GM21423 (cell line): ENCODE data around the gene CBX2.

Source experiments
- ATAC-seq: cut with Tn5 transposase; IDR thresholded peaks from one replicate; pipeline ENCODE4 v1.9.1; 2021; ENCODE audit warnings: mild to moderate bottlenecking, moderate library complexity; ENCODE audit not compliant: unreplicated experiment

The CBX2 gene

GRCh38 chr17:79799174-79799537 lies 21.2 kb downstream of the CBX2 start:
- ATAC-seq: no peak

- ATAC-seq: no peak
Measured at GRCh38 chr17:79799538-79800324, 21.8 kb downstream of the CBX2 start.

- no peak for ATAC-seq
Measured at GRCh38 chr17:79800325-79801155, 22.6 kb downstream of the CBX2 start.

- no peak for ATAC-seq
Measured at GRCh38 chr17:79801156-79802038, 23.4 kb downstream of the CBX2 start.

- no peak for ATAC-seq
Measured at GRCh38 chr17:79802039-79802735, 24.2 kb downstream of the CBX2 start.

GRCh38 chr17:79802736-79803420 lies 24.9 kb downstream of the CBX2 start:
- no peak for ATAC-seq

GRCh38 chr17:79803421-79803996 lies 25.6 kb downstream of the CBX2 start:
- ATAC-seq: no peak

GRCh38 chr17:79803997-79804855 lies 26.3 kb downstream of the CBX2 start:
- peak; percentile 69 for ATAC-seq

GRCh38 chr17:79804856-79805696 lies 27.1 kb downstream of the CBX2 start:
- no peak for ATAC-seq

- no peak for ATAC-seq
Measured at GRCh38 chr17:79806446-79806760, 28.5 kb downstream of the CBX2 start.

- ATAC-seq: no peak
Measured at GRCh38 chr17:79806863-79807720, 29.1 kb downstream of the CBX2 start.

GRCh38 chr17:79808763-79809529 lies 31.0 kb downstream of the CBX2 start:
- ATAC-seq: no peak

- no peak for ATAC-seq
Measured at GRCh38 chr17:79809530-79810129, 31.7 kb downstream of the CBX2 start.

- ATAC-seq: peak; percentile 82
Measured at GRCh38 chr17:79810130-79811010, 32.4 kb downstream of the CBX2 start.
